HL-60/S4 treated with phorbol 12-myristate 13-acetate at 8.2 ng/mL for 4 days and 3 days (cell line): ENCODE results near the gene VAT1.
"Not testable (repeated sequence)": the region's sequence is repeated elsewhere in the genome, so short reads cannot be mapped to it uniquely, and the experiment has no call there.

Experiments used
- in situ Hi-C: fragments of 300-500 bp; cut with MboI; formaldehyde crosslinking; loops from 2 replicates; pipeline ENCODE4 v1.15.0; 2022; ENCODE audit warnings: low sequenced_read_pairs

Gene VAT1

GRCh38 chr17:42975701-42976100, 46.5 kb downstream of the VAT1 start:
- in situ Hi-C loops = not testable (repeated sequence)

GRCh38 chr17:42975265-42975664, 46.9 kb downstream of the VAT1 start:
- in situ Hi-C loops = no loop called here

GRCh38 chr17:42973323-42973722, 48.9 kb downstream of the VAT1 start:
- in situ Hi-C loops = not testable (repeated sequence)

GRCh38 chr17:42971589-42971988, 50.6 kb downstream of the VAT1 start:
- in situ Hi-C loops = no loop called here

- in situ Hi-C loops = no loop called here
These were observed 53.1 kb downstream of the VAT1 start for GRCh38 chr17:42969001-42969581.

GRCh38 chr17:42967925-42968324, 54.3 kb downstream of the VAT1 start:
- in situ Hi-C loops = no loop called here
